GM21737 (cell line): ENCODE measurements around the gene SLC16A1.
"Not testable (repeated sequence)": the region's sequence is repeated elsewhere in the genome, so short reads cannot be mapped to it uniquely, and the experiment has no call there.

Source experiments
- ATAC-seq: cut with Tn5 transposase; IDR thresholded peaks from one replicate; pipeline ENCODE4 v1.9.1; 2021; ENCODE audit warnings: mild to moderate bottlenecking, moderate library complexity; ENCODE audit not compliant: unreplicated experiment

Gene SLC16A1

DNA sequence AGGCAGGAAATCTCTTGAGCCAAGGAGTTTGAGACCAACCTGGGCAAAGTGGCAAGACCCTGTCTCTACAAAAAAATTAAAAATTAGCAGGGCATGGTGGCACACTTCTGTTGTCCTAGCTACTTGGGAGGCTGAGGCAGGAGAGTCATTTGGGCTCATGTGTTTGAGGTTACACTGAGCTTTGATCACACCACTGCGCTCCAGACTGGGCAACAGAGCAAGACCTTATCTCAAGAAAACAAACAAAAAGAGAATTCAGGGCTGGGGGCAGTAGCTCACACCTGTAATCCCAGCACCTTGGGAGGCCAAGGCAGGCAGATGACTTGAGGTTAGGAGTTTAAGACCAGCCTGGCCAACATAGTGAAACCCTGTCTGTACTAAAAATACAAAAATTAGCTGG, 17.8 kb upstream of the SLC16A1 start:
- no peak for ATAC-seq

DNA sequence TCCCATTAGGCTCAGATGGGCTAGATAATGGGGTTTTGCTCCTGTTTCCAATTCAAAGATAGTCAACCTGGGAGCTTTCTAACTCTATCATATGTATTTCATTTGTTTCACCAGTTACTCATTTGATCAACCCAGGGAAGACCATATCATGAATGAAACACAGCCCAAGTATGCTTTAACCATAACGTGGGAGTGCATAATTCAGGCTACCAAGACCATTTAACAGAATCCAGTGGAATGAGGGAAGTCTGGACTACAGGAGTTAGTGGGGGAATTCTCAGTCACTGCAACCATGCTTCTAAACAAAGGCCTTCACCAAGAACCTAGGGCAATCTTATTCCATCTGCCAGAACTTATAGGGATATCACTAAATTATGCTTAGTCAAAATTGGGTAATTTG, 15.0 kb upstream of the SLC16A1 start:
- ATAC-seq: no peak

DNA sequence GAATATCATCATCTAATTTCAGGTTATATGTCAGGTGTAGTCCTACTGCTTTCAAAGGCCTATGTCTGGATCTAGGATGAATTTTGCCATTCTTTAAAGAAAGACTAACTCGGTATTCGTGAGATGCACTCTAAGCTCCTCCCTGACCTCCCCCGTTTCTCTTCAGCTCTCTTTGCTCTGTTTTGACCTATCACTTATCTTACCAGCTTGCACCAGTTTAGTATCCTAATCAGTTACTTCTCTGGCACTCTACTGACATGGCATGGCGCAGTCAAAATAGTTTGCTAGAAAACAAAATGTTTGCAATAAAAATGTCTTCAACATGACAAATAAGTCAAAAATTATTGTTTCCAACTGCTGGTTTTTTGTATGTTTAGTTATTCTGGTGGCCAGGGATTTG, 8.4 kb upstream of the SLC16A1 start:
- ATAC-seq: no peak

DNA sequence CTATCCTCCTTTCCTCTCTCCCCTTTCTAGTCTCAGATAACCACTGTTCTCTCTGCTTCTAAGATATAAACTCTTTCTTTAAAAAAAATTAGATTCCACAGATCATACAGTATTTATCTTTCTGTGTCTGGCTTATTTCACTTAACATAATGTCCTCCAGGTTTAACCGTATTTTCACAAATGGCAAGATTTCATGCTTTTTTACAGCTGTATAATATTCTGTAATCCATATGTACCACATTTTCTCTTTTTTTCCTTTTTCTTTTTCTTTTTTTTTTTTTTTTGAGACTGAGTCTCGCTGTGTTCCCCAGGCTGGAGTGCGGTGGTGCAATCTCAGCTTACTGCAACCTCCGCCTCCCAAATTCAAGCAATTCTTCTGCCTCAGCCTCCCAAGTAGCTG, 5.1 kb upstream of the SLC16A1 start:
- ATAC-seq: no peak

DNA sequence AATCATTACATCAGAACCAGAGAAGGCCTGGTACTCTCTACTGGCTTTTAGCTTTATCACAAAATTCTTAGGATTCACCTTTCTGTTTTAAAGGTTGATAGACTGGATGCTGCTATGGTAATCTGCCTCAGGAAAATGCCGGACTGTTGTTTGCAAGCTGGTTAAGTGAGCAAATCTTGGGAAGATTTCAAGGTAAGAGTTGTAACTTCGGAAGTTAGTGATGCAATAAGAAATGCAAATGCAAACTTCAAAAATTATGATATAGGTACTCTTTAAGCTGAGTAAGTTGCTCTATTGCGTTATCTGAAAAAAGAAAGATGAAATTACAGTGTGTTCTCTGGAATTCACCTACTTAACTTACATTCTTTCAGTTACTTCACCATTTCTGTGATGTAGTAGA, 4.4 kb upstream of the SLC16A1 start:
- no peak for ATAC-seq

DNA sequence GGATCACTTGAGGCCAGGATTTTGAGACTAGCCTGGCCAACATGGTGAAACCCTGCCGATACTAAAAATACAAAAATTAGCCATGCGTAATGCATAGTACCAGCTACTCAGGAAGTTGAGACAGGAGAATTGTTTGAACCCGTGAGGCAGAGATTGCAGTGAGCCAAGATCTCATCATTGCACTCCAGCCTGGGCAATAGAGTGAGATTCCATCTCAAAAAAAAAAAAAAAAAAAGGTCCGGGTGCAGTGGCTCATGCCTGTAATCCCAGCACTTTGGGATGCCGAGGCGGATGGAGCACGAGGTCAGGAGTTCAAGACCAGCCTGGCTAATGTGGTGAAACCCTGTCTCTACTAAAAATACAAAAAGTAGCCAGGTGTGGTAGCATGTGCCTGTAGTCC, 2.2 kb upstream of the SLC16A1 start:
- ATAC-seq: not testable (repeated sequence)

DNA sequence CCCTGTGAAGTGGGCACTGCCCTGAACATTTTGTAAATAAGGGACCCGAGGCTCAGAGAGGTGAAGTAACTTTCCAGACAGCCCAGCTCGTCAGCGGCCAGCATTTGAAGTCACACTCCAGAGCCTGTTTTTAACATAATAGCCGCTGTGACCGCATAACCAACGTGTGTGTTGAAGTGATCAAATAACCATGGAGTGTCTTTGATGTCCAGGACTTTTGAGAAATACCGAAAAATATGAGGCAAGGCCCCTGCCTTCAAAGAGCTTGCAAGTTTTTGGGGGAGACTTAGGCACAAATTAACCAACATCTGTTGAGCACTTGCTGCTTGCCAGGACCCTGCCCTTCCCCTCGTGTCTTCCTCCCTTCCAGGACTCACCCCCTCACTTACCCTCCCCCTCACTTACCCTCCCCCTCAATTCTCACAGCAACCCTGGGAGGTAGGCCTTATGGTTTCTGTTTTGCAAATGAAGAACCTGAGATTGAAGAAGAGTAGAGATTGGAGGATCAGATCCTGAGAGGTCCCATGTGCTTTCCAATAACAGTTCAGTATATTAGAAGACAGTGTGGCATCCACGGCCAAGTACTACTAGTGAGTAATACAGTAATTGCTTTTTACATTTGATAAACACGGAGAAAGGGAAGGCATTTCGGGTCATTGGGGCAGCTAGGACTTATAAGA, 1.3 kb upstream of the SLC16A1 start:
- peak; percentile 43 for ATAC-seq

DNA sequence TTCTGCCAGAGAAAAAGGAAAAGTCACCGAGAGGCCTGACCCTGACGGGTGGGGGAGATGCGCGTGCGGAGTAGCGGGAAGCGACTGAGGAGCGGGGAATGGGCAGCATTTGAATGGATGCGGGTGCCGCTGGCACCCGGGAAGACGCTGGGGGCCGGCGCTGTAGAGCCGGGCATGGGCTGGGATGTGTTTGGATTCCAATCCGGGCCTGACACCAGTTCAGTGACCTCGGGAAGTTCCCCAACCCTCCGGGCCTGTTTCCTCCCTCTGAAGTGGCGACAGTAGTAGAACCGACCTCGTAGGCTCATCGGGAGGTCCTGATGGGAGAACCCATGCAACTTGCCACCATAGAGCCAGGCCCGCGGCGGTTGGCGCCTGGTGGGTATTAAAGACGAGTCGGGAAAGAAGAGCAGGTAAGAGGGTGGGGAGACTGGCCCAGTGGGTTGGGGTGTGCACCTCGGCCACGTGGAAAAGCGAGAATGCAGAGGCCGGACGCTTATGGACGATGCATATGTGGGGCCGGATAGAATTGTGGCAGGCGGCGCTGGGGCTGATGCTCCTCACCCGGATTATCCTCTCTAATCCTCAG, 642 bp upstream of the SLC16A1 start:
- ATAC-seq: peak; percentile 9

DNA sequence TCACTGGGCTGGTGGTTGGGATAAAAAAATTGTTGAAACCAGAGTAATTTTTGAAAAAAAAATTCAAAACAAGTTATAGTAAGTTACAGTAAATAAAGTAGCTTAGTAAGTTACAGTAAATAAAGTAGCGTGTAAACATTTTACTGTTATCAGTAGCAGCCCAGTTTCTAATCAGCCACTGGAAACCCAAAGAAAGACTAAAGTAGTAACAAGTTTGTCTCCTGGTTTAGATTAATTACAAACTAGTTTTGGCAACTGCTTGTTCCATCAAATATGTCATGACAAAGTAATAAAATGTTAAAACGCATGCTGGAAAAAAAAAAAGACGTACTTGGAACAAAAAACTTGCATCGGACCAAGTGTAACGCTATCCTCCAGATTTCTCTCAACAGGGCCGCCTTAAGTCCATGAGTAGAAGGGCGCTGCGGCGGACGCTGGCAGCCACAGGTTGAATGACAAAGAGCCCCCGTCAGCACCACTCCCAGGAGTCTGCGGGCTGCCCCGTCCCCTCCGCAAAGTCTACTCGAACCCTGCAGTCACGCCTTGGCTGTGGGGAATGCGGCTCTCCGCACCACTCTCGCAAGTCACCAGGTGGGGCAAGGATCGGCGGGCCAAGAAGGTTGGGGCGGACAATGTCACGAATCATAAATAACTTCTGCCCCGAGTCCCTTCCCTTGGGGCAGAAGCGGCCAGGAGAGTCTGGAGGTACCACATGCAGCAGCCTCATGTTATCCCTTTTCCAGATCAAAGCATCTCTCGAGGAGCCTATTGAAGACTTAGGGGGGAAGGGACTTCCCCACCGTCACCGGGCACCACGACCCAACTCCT, 837 bp downstream of the SLC16A1 start:
- ATAC-seq: peak; percentile 10

DNA sequence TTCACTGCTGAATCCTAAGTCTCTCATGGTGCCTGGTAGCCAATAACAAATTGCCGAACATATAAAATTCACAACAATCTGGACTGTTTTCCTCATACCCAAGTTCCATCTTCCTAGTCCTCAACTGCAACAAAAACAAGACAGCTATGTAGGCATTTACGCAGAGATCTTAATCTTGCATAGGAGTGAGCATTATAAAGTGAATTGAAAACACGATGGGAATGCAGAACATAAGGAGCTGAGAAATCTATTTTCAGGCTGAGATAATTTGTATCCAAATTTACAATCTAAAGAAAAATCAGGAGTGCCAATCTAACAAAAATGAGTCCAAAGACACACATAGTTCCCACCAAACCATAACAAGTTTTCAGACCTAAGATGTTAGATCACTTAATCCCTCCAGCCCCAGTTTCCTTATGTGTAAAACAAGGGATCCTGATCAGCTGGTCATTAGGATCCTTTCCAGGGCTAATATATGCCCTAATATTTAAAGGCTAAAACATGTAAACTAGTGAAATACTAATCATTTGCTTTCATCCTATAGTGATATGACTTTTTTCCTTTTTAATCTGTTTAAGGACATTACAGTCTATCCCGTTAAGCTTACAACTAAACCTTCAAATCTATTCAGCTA, 1.9 kb downstream of the SLC16A1 start:
- ATAC-seq: no peak

DNA sequence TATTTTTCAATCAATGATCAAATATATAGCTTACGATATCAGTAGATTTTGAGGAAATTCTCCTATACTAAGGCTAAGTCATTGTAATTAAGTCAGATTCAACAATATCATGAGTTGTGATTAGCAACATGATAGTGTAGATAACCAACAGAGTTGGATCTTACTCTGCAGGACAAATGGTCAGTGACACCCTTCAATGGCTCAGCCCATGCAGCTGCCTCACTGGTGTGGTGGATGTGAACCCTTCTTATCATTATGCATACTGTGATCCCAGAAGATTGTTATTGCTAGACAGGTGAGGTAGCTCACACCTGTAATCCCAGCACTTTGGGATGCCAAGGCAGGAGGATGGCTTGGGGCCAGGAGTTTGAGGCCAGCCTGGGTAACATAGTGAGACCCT, 5.6 kb downstream of the SLC16A1 start:
- no peak for ATAC-seq

DNA sequence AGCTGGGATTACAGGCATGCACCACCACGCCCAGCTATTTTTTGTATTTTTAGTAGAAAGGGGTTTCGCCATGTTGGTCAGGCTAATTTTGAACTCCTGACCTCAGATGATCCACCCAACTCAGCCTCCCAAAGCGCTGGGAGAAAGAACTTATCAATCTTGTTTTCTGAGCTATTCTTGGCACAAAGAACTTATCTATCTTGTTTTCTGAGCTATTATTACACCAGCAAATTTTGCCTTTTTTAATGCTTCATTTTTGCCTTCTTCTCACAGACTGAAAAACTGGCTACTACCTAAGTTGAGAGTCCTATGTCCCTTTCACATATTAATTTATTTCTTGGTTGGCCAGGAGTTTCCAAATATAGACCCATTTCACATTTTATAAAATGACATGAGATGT, 9.3 kb downstream of the SLC16A1 start:
- no peak for ATAC-seq

DNA sequence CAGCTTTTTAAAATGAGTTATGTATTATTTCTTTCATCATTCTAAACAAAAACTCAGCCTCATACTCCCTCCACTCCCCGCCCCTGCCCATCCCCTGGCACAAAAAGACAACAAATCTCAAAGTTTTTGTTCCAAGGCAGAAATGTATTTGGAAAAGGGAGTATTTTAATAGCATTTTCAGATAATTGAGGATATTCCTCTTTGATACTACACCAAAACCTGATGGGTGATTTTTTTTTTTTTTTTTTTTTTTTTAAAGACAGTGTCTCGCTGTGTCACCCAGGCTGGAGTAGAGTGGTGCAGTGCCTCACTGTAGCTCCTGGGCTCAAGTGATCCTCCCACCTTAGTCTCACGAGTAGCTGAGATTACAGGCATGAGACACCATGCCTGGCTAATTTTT, 16.2 kb downstream of the SLC16A1 start:
- no peak for ATAC-seq

DNA sequence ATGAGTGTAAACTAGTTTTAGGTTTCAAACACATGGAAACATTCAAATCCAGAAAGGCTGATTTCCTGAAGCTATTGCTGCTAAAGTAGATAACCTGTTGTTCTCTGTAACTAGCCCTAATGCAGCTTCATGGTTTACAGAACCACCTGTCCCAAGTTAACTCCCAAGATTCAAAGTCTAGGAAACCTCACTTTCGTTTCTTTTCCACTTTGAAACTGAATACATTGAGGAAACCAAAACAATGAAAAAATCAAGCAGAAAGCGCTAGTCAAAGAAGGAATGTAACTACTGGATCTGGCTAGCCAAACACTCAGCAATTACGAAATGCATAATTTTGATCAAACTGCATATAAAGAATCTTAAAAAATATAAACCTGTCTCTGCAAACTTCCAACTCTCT, 17.8 kb downstream of the SLC16A1 start:
- no peak for ATAC-seq

DNA sequence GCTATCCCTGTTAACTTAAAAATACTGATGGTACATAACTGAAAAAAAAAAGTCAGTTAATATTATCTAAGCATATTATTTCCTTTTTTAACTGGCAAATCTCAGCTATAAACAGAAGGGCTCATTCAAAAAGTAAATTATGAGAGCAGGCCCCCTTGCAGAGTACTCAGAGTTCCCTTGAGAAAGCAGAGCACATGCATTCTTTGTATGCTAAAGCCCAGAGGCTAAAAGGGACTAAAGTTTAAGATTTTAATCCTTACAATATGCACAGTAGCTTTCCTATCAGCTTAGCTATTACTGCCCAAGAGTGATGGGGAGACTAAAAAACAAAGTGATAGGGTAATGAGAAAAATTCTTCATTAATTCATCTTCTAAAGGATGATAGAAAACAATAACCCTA, 18.5 kb downstream of the SLC16A1 start:
- ATAC-seq: no peak

DNA sequence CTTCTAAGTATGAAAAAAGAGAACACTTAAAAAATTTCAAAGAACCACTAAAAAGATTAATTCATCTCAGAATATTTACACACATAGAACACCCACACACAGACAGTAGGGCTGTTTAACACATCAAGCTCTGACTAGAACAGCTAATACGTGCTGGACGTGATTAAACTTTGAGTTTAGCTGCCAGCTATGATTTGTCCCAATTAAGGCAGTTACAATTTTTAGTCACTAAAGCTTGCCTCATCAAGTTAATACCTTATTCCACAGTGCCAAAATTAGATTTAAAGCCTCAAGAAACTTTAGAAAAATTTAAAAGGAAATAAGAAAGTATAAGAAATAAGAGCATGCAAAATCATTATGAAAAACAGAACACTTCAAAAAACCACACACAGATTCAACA, 18.9 kb downstream of the SLC16A1 start:
- no peak for ATAC-seq

DNA sequence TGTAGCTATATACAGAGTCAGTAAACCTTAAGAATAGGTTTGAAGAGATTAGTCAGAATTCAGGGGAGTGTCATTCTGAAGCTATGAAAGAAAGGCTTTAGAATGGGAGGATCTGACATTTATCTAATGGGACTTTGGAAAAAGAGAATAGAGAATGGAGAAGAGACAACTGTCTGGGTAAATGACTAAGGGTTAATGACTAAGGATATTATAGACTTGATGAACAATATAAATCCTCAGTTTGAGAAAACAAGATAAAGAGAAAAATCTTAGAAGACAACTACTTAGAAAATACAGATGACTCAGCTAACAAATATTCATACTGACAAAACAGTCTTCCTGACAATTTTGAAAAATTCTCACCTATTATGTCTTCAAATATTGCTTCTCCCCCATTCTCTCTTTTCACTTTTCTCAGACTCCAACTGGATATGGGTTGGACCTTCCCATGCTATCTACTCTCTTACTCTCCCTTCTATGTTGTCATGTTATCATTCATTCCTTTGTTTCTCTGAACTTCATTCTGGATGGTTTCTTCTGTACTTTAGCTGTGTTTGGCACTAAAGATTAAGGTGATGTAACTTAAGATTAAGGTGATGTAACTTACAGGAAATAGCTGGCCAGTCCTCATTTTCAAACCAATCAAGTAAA, 20.4 kb downstream of the SLC16A1 start:
- no peak for ATAC-seq

DNA sequence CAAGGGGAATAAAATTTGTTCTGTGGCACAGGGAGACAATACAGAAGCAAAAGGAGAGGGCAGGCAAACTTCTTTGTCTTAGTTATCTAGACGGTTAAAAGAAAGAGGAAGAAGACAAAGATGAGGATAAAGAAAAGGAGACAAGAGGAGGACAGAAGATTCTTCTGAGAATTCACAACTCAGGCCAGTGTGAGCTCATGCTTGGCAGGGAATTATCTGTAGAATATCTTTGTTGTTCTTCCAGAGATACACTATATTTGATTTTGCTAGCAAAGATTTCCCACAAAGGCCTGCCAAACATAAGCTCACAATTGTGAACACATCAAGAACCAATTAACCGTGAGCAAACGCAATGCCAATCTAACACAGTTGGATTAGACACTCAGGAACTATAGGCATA, 21.4 kb downstream of the SLC16A1 start:
- ATAC-seq: no peak

DNA sequence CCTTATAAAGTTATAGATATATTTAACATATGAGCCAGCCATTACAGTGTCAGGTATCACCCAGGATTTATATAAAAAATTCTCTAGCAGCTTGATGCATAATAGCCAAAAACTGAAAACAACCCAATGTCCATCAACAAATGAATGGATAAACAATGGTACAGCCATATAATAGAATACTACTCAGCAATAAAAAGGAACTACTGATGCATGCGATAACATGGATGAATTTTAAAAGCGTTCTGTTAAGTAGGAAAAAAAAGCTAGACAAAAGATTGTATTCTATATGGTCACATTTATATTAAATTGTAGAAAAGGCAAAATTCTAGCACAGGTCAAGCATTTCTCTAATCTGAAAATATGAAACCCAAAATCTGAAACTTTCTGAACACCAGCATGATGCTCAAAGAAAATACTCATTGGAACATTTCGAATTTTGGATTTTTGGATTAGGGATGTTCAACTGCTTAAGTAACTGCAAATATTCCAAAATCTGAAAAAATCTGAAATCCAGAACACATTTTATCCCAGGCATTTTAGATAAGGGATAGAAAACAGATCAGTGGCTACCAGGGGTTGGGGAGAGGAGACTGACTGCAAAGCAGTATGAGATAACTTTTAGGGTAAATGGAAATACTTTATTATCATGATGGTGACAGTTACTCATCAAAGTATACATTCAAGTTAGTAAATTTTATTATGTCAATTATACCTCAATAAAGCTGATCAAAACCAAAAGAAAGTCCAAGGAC, 22.0 kb downstream of the SLC16A1 start:
- ATAC-seq: no peak

DNA sequence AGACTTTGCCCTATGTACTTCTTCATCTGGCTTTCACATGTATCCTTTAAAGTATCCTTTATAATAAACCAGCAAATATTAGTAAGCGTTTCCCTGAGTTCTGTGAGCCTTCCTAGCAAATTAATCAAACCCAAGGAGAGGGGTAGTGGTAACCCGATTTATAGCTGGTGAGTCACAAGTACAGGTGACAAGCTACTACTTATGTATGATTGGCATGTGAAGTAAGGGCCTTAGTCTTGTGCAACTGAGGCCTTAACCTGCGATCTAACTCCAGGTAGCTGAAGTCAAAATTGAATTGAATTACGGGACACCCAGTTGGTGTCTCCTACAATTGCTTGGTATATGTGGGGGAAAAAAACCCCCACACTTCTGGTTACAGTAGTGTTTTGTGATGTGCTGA, 26.0 kb downstream of the SLC16A1 start:
- no peak for ATAC-seq
